SIG-M5 treated with dmso at 0.1 percent for 504 hours (cell line): ENCODE measurements around the gene PROSER3.
A peak's percentile ranks its signal among the peaks of the same experiment; 100 is the strongest.
"Not testable (repeated sequence)": the region's sequence is repeated elsewhere in the genome, so short reads cannot be mapped to it uniquely, and the experiment has no call there.

Experiments
- DNase-seq: peaks from one replicate; lab custom pipeline; 2025; ENCODE audit not compliant: unreplicated experiment; lab: John Stamatoyannopoulos, UW

The PROSER3 gene

DNA sequence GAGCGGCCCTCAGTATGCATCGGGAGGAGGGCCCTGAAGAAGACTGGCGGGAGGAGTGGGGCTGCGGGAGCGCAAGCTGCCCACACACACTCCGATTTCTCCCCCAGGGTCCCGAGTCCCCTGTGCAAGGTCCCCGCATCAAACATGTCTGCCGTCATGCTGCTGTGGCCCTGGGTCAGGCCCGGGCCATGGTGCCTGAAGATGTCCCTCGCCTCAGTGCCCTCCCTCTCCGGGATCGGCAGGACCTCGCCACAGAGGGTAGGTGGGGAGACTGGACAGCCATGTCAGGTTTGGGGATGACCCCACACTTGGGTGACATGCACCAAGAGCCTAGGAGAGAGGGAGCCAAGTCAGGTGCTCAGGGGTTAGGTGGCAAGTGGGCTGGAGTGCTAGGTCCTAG, 35.5 kb upstream of the PROSER3 start:
- no peak for DNase-seq

DNA sequence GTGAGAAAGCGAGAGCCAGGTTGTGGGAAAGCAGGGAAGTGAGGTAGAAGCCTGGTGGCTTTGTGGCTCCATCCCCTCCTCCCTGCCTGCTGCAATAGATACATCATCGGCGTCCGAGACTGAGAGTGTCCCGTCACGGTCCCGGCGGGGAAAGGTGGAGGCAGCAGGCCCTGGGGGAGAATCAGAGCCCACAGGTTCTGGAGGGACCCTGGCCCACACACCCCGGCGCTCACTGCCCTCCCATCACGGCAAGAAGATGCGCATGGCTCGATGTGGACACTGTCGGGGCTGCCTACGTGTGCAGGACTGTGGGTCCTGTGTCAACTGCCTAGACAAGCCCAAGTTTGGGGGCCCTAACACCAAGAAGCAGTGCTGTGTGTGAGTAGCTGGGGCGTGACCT, 35.1 kb upstream of the PROSER3 start:
- no peak for DNase-seq

DNA sequence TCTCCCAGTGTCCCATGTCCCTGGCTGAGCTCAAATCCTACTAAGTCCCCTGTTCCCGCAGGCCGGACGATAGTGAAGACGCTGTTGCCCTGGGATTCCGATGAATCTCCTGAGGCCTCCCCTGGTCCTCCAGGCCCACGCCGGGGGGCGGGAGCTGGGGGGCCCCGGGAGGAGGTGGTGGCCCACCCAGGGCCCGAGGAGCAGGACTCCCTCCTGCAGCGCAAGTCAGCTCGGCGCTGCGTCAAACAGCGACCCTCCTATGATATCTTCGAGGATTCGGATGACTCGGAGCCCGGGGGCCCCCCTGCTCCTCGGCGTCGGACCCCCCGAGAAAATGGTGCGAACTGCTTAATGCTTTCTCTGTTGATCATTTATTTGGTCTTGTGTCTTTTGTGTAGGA, 34.3 kb upstream of the PROSER3 start:
- DNase-seq = no peak

DNA sequence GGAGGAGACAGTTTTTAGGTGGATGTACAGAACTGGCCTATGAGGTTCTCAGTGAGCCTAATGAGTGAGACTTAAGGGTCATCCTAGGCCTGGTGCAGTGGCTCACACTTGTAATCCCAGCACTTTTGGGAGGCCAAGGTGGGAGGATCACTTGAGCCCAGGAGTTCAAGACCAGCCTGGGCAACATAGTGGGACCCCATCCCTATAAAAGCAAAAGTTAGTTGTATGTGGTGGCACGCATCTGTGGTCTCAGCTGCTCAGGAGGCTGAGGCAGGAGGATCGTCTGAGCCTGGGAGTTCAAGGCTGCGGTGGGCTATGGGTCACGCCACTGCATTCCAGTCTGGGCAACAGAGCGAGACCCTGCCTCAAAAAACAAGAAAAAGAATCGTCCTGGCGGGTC, 33.8 kb upstream of the PROSER3 start:
- DNase-seq = not testable (repeated sequence)

DNA sequence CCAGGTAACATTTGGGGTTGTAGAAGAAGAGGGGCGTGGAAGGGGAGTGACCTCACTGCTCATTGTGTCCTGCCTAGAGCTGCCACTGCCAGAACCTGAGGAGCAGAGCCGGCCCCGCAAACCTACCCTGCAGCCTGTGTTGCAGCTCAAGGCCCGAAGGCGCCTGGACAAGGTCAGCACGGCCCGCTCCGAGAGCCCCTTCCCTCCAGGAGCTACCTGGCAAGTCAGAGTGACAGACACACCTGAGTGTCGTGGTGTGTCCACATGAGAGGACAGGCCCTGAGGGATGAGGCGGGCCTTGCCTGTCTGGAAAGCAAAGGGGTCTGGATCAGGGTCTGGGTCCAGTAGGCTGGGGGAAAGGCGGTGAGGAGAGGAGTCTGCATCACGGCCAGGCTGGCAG, 33.4 kb upstream of the PROSER3 start:
- DNase-seq = no peak

DNA sequence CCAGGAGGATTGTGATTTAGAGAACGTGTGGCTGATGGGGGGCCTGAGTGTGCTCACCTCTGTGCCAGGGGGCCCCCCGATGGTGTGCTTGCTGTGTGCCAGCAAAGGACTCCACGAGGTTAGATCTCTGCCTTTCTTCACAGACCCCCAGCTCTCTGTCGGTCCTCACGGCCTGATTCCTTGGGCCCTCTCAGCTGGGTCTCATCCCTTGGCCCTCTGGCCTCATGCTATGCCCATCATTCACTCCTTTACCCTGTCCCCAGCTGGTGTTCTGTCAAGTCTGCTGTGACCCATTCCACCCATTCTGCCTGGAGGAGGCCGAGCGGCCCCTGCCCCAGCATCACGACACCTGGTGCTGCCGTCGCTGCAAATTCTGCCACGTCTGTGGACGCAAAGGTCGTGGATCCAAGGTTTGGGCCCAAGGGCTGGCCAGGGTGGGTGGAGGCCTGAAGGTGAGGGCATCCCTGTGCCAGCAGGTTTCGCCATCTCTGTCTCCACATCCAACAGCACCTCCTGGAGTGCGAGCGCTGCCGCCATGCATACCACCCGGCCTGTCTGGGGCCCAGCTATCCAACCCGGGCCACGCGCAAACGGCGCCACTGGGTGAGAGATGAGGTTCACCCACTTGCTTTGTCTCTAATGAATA, 32.6 kb upstream of the PROSER3 start:
- DNase-seq = no peak

DNA sequence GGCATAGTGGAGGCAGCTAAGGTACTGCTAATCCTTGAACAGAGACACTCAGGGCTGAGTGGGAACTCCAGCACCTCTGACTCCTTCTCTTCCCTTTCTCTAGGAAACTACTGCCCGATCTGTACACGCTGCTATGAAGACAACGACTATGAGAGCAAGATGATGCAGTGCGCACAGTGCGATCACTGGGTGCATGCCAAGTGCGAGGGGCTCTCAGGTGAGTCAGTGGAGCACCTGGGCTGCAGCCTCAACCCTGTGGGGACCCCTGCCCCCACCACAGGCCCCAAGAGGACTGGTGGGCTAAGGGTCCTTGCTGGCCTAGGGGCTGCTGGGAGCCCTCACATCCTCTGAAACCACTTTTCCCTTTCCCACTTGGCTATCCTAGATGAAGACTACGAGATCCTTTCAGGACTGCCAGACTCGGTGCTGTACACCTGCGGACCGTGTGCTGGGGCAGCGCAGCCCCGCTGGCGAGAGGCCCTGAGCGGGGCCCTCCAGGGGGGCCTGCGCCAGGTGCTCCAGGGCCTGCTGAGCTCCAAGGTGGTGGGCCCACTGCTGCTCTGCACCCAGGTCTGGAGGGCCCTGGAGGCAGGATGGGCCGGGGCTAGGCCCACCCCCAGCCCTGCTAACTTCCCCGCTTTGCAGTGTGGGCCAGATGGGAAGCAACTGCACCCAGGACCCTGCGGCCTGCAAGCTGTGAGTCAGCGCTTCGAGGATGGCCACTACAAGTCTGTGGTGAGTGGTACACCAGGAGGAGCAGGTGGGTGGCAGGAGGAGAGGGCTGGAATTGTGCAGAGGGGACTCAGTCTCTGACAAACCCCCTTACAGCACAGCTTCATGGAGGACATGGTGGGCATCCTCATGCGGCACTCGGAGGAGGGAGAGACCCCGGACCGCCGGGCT, 30.7 kb upstream of the PROSER3 start:
- DNase-seq = no peak

DNA sequence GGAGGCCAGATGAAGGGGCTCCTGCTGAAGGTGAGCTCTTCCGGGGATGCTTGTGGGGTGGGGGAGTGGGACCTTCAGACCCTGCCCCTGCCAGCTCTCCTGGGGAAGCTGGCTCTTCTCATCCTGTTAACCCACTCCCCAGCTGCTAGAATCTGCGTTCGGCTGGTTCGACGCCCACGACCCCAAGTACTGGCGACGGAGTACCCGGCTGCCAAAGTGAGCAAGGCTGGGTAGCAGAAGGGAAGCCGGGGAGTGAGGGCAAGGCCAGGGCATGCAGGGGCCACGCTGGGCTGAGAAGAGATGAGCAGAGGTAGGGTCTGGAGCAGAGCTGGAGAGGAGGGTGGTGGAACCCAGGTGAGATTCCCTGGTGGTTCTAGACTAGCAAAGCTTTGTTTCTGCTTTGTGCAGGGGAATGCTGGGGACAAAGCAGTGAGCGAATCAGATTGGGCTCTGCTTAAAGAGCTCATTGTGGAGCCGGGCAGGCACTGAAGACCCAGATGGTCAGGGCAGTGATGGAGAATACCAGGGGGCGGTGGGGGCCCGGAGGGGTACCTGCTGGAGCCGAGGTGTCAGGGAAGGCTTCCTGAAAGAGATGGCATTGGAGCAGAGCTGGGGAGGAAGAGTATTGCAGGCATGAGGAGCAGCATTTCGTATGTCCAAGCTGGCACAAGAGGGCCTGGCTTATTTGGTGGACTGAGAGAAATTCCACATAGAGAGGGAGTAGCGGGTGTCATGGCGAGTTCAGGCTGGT, 29.8 kb upstream of the PROSER3 start:
- no peak for DNase-seq

DNA sequence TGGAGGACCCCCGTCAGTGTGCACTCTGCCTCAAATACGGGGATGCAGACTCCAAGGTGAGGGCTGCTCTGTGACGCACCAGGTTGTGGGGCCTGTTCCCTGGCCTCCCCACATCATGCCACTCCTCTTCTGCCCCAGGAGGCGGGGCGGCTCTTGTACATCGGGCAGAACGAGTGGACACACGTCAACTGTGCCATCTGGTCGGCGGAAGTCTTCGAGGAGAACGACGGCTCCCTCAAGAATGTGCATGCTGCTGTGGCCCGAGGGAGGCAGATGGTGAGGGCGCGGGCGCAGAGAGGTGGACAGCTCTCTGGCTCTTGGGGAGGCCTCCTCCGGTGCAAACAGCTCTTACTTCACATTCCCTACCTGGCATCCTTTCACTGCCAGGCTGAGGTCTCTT, 29.0 kb upstream of the PROSER3 start:
- no peak for DNase-seq

DNA sequence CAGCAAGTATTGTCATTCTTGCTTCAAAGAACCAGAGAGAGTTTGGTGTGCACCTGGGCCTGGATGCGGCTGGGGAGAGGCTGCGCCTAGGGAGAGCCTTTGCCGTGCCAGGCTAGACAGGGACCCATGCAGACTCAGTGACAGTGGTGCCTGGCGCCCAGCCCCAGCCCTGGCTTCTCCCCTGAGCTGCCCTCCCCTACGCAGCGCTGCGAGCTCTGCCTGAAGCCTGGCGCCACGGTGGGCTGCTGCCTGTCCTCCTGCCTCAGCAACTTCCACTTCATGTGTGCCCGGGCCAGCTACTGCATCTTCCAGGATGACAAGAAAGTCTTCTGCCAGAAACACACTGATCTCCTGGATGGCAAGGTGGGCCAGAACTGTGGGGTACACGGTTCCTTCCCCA, 28.2 kb upstream of the PROSER3 start:
- DNase-seq = no peak

DNA sequence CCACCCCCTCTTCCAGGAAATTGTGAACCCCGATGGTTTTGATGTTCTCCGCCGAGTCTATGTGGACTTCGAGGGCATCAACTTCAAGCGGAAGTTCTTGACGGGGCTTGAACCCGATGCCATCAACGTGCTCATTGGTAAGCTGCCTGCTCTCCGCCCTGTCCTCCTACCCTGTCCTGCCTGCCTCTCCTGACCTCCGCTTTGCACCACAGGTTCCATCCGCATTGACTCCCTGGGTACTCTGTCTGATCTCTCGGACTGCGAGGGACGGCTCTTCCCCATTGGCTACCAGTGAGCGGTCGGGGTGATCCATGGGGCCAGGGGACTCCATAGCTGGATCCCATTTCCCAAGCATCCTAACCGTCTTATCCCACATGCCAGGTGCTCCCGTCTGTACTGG, 27.6 kb upstream of the PROSER3 start:
- no peak for DNase-seq

DNA sequence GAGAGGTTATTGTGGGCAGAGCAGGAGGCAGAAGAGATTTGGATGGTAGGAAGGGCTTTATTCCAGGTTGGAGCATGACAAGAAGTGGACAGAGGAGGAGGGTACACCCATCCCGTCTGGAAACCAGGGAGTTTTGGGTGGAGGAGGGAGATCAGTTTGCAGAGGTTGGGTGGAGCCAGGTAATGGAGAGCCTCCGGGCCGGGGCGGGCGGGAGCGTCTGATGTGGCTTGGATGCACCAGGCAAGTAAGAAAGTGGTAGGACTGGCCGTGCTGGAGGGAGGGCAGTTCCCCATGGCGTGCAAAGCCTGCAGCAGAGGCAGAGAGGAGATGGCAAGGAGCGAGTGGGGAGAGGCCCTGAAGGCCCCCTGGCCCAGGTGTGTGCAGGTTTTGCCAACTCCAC, 26.6 kb upstream of the PROSER3 start:
- peak; percentile 9 for DNase-seq

DNA sequence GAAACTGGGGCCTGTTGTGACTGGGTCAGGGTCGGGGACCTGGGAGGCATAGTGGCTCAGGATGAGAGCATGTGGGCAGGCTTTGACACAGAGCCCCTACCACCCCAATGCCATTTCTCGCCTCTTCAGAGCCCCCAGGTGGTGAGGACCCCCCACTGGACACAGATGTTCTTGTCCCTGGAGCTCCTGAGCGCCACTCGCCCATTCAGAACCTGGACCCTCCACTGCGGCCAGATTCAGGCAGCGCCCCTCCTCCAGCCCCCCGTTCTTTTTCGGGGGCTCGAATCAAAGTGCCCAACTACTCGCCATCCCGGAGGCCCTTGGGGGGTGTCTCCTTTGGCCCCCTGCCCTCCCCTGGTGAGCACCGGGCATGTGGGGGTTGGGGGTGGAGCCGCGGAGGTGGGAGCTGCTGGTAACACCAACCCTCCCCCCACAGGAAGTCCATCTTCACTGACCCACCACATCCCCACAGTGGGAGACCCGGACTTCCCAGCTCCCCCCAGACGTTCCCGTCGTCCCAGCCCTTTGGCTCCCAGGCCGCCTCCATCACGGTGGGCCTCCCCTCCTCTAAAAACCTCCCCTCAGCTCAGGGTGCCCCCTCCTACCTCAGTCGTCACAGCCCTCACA, 26.1 kb upstream of the PROSER3 start:
- DNase-seq = no peak

DNA sequence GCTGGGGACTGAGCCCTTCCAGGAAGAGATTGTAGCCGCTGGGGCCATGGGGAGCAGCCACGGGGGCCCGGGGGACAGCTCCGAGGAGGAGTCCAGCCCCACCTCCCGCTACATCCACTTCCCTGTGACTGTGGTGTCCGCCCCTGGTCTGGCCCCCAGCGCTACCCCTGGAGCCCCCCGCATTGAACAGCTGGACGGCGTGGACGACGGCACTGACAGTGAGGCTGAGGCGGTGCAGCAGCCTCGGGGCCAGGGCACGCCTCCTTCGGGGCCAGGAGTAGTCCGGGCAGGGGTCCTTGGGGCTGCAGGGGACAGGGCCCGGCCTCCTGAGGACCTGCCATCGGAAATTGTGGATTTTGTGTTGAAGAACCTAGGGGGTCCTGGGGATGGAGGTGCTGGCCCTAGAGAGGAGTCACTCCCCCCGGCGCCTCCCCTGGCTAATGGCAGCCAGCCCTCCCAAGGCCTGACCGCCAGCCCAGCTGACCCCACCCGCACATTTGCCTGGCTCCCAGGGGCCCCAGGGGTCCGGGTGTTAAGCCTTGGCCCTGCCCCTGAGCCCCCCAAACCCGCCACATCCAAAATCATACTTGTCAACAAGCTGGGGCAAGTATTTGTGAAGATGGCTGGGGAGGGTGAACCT, 25.3 kb upstream of the PROSER3 start:
- DNase-seq = no peak

DNA sequence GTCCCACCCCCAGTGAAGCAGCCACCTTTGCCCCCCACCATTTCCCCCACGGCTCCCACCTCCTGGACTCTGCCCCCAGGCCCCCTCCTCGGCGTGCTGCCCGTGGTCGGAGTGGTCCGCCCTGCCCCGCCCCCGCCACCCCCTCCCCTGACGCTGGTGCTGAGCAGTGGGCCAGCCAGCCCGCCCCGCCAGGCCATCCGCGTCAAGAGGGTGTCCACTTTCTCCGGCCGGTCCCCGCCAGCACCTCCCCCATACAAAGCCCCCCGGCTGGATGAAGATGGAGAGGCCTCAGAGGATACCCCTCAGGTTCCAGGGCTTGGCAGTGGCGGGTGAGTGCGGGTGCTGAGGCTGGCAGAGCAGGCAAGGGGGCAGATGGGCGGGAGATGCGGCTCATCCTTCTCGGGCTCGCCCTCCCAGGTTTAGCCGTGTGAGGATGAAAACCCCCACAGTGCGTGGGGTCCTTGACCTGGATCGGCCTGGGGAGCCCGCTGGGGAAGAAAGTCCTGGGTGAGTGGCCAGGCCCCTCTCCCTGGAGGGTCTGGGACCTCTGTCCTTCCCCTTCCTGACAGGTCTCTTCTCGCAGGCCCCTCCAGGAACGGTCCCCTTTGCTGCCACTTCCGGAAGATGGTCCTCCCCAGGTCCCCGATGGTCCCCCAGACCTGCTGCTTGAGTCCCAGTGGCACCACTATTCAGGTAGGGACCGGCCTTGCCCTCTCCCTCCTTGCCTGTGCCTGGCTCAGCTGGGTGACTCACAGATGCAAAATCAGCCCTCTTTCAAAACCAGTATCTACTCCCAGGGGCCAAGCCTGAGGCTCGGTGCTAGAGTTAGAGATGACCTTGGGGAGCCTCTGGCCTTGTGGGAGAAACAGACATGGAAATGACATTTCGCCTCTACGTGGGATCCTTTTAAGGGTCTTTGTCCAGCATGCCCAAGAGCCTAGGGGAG, 24.5 kb upstream of the PROSER3 start:
- DNase-seq = no peak

DNA sequence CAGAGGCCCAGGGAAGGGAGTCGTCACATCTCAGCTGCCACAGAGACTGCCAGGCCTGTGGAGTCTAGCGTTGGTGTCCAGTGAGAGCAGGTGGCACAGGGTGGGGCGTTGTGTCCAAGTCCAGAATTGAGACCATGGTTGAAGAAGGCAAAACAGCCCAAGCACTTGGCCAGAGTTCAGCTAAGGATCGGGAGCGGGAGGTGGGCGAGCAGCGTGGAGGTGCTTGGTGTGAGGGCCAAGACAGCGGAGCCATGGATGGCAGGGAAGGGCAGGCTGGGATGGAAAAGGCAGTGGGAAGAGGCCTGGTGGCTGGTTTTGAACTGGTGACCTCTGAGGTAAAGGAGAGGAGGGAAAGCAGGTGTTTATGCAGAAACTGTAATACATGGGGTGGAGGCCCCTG, 23.7 kb upstream of the PROSER3 start:
- no peak for DNase-seq

DNA sequence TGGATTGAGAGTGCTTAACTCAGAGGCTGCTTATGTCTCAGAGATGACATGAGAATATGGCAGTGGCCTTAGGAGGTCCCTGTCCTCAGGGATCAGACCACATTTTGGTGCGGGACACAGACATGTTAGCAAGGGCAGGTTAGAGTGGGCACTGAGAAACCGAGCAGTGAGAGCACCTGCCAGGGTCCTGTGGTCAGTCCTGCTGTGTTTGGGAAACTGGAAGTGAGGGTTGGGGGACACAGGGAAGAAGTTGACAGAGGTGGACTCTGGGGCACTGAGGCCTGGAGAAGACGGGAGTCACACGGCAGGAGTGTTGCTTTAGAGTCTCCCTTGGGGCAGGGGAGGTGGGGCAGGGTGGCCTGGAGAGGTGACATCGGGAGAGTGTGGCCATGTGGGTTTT, 23.1 kb upstream of the PROSER3 start:
- no peak for DNase-seq

DNA sequence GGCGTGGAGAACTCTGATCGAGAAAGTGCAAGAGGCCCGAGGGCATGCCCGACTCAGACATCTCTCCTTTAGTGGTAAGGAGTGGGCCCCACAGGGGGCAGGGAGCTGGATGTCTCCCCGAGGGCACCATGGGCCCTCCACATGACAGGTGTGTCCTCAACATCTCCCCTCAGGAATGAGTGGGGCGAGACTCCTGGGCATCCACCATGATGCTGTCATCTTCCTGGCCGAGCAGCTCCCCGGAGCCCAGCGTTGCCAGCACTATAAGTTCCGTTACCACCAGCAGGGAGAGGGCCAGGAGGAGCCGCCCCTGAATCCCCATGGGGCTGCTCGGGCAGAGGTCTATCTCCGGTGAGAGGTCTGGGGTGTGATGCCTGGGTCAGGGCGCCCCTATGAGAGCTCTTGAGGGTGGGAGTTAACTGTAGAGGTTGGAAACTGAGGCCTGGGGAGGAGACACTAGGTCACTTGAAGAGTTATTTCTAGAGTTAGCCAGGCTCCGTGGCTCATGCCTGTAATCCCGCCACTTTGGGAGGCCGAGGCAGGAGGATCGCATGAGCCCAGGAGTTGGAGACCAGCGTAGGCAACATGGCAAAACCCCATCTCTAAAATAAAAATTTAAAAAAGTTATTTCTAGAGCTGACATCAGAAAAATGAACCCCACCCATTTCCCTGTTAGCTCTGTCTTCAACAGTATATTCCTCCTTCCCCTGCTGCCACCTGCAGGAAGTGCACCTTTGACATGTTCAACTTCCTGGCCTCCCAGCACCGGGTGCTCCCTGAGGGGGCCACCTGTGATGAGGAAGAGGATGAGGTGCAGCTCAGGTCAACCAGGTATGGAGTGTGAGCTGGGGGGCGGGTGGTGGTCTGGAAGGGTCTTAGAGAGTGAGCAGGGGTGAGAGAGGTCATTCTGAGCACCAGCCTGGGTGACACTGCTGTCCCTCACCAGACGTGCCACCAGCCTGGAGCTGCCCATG, 20.8 kb upstream of the PROSER3 start:
- DNase-seq = no peak
